ENCODE measurements around the gene LTBP2. TPM values are rescaled to one million over a fixed set of nuclear protein-coding genes. Genes with fewer than 3 reads are reported as not detected.

The LTBP2 gene
- total and polyA plus RNA-seq, 2 of the 8 experiments (the other 6 are each of a cell fraction or from before 2014, with no cell fraction given), result 0.48 to 0.89 TPM

GRCh38 chr14:74591899-74592298 lies 20.1 kb downstream of the LTBP2 start (continued):
- TF ChIP-seq HDAC6 (IDR thresholded peaks at IDR 0.05; ENCODE audit: low read depth, low read length) (no peak), POU5F1 (IDR thresholded peaks at IDR 0.05; ENCODE audit: low read depth, low read length) (no peak), CTBP2 (IDR thresholded peaks at IDR 0.05; ENCODE audit: borderline replicate concordance, insufficient read depth, insufficient read length, low read length) (no peak), RXRA (IDR thresholded peaks at IDR 0.05; ENCODE audit: insufficient read depth, low read depth, low read length) (no peak), FOSL1 (IDR thresholded peaks at IDR 0.05; ENCODE audit: insufficient read depth, low read depth, low read length) (no peak), CBX8 (IDR thresholded peaks at IDR 0.05; ENCODE audit: borderline replicate concordance, low read depth, low read length) (no peak), SRF (IDR thresholded peaks at IDR 0.05; ENCODE audit: low read depth, low read length) (no peak), CTCF (IDR thresholded peaks at IDR 0.05; ENCODE audit: control extremely low read depth in 1 of 3, insufficient read depth in 1 of 3, low read depth in 1 of 3, low read length in 3 of 3) (no peak)

All from H1 (cell line).